ENCODE results near the gene FOSL1. TPM values are rescaled to one million over a fixed set of nuclear protein-coding genes. Genes with fewer than 3 reads are reported as not detected.

The FOSL1 gene
- total RNA-seq, 1 donor from 2014 or later: 2.2 TPM

DNA sequence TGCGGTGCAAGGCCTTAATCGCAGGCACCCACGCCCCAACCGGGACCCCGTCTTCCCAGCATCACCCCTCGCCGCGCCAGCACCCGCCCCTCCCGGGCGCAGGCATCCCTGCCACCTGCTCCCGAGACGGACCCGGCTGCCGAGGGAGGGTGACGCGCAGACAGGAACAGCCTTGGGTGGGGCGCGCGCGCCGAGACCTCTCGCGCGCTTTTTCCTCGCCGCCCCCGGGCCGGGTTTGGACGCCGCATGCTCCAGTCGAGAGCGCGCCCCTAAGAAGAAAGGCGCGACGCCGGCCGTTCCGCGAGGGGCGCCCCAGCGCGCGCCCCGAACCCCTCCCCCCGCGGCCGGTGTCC, 42.7 kb downstream of the FOSL1 start:
- peaks cover 50% of the 10 kb centered on the region for H3K4me1 ChIP-seq
- no peak for ATAC-seq
- peaks cover 49% of the 10 kb centered on the region for H3K36me3 ChIP-seq
- H3K27me3 ChIP-seq (ENCODE audit: low read depth): no peaks in the 10 kb centered on the region
- H3K9me3 ChIP-seq: no peaks in the 10 kb centered on the region
- no peak for DNase-seq
- H3K4me3 ChIP-seq: peak overlapping the region; percentile 92
- H3K27ac ChIP-seq: peak overlapping the region; percentile 98
- TF ChIP-seq, protein P1, sequence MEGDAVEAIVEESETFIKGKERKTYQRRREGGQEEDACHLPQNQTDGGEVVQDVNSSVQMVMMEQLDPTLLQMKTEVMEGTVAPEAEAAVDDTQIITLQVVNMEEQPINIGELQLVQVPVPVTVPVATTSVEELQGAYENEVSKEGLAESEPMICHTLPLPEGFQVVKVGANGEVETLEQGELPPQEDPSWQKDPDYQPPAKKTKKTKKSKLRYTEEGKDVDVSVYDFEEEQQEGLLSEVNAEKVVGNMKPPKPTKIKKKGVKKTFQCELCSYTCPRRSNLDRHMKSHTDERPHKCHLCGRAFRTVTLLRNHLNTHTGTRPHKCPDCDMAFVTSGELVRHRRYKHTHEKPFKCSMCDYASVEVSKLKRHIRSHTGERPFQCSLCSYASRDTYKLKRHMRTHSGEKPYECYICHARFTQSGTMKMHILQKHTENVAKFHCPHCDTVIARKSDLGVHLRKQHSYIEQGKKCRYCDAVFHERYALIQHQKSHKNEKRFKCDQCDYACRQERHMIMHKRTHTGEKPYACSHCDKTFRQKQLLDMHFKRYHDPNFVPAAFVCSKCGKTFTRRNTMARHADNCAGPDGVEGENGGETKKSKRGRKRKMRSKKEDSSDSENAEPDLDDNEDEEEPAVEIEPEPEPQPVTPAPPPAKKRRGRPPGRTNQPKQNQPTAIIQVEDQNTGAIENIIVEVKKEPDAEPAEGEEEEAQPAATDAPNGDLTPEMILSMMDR (IDR thresholded peaks at IDR 0.05): no peak
- intact Hi-C loops (cut with DNase I): no loop called here

DNA sequence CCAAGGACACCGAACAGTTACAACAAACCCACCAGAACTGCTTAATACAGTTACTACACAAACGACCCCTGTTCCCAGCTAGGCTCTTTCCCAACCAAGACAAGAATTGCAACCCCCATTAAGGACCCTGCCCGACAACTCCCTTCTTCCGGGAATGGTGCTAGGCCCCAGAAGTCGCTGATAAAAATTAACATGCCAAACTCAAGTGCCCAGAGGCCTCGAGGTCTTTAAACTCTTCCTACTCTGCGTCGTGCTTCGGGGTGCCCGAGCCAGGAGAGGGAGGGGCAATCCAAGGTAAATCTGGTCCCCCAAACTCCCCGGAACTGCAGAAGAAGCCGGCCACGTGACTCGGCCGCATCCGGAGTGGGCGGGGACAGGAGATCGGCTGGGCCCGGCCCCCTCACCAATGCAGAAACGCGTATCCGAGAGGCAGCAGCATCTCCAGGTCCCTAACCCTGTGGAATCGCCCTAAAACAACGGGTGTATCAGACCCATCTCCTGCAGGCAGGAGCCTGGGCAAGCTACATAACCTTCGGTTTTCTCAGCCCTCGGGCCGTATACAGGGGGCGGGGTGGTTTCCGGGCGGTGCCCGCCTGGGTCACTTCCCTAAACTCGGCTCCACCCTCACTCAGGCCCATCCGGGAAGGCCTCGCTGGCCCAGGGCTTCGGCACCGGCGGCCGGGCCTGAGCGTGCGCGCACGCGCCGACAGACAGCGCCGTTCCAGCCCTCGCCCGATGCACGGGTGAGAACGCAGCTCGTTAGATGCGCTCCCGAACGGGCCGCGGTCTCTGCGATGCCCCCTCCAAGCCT, 43.3 kb downstream of the FOSL1 start:
- peaks cover 49% of the 10 kb centered on the region for H3K36me3 ChIP-seq
- H3K9me3 ChIP-seq: no peaks in the 10 kb centered on the region
- peaks cover 44% of the 10 kb centered on the region for H3K4me1 ChIP-seq
- no peaks in the 10 kb centered on the region for H3K27me3 ChIP-seq (ENCODE audit: low read depth)
- H3K27ac ChIP-seq: peak overlapping the region; percentile 98
- TF ChIP-seq, protein P1 (IDR thresholded peaks at IDR 0.05): no peak
- ATAC-seq (peak; percentile 64 to 67), DNase-seq (peak; percentile 94)
- peak overlapping the region; percentile 92 for H3K4me3 ChIP-seq
- intact Hi-C loops (cut with DNase I): no loop called here

DNA sequence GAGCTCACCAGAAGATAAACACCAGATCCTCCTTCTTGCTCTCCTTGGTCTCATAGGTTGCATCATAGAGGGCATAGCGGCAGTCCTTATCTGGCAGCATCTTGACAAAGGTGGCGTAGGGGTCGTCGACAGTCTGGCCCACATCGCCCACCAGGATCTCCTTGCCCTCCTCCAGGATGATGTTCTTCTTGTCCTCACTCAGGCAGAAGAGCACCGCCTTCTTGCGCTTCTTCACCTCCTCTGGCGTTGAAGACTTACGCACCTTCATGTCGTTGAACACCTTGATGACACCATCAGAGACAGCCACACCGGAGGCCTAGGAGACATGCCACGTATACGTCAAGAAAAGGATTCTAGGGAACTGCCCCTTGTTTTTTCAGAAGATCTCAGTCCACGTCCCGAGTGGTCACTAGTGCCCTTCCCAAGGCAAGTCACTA, 44.2 kb downstream of the FOSL1 start:
- no peak for ATAC-seq

DNA sequence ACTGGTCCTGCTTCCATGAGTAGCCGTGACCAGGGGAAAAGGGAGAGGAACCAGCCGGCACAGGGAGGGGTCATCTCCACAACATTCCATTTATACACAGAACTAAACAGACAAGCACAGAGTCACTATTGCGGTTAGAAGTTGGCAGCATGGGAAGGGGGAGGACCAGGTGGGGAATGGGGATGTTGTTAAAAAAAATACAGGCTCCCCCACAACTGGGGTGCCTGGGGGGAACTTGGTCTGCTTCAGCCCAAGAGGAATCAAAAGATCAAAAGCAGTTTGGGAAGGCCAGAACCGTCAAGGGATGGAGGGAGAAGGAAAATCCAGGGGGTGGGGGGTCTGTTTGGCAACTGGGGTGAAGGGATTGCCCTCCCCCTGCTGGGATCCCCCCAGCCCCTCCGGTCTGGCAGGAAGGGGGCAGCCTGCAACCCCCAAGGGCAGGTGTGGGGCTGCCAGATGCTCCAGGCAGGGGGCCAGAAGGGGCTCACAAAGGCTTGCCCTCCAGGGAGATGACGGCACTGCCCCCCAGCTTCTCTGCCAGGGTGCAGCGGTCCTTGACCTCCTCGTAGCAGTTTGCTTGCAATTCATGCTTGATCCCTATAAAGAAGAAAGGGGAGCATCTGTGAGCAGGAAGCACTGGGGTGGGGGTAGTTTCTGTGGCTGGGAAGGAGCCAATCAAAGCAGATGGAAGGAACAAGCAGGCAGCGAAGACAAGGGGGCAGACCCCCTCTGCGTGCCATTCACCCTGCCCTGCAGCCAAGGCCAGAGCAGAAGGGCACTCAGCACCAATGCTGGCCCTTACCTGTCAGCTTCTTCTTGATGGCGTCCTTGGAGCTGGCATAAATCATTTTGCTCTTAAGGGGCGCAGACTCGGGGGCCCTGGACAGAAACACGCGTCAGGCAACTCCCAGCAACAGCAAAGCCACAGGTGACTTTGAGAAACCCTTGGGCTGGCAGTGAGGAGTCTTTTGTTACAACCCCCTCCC, 45.0 kb downstream of the FOSL1 start:
- ATAC-seq (no peak), DNase-seq (no peak)
- H3K36me3 ChIP-seq: peaks cover 48% of the 10 kb centered on the region
- no peak overlapping the region for H3K4me3 ChIP-seq
- H3K27ac ChIP-seq: no peak overlapping the region
- intact Hi-C loops (cut with DNase I): no loop called here
- TF ChIP-seq, protein P1 (IDR thresholded peaks at IDR 0.05): no peak
- H3K4me1 ChIP-seq: peaks cover 34% of the 10 kb centered on the region
- no peaks in the 10 kb centered on the region for H3K27me3 ChIP-seq (ENCODE audit: low read depth)
- peaks cover 3% of the 10 kb centered on the region for H3K9me3 ChIP-seq

More for the DNA sequence above, 44.2 kb downstream of the FOSL1 start:
- no peak overlapping the region for H3K27ac ChIP-seq
- peaks cover 48% of the 10 kb centered on the region for H3K36me3 ChIP-seq
- TF ChIP-seq, protein P1 (IDR thresholded peaks at IDR 0.05): no peak
- intact Hi-C loops (cut with DNase I): no loop called here
- H3K27me3 ChIP-seq (ENCODE audit: low read depth): no peaks in the 10 kb centered on the region
- peaks cover 34% of the 10 kb centered on the region for H3K4me1 ChIP-seq
- peaks cover 3% of the 10 kb centered on the region for H3K9me3 ChIP-seq
- no peak for DNase-seq
- peak overlapping the region; percentile 92 for H3K4me3 ChIP-seq

DNA sequence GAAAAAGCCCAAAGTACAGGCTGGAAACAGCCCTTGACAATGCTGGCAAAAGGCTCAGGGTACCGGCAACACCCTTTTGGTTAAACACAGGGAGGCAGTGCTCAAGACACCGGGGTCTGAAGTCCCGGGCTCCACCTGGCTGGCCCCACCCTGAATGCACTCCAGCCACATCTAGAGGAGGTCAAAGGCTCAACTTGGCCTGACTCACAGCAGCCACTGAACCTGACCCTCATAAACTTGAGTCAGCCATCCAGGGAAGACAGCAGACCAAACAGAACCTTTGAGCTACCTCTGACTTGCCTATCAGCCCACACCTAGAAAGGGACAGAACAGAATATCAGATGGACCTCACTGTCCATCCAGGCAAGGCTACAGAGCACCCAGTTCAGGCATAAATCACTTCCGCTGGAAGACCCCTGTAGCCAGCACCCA, 46.0 kb downstream of the FOSL1 start:
- H3K9me3 ChIP-seq: peaks cover 3% of the 10 kb centered on the region
- no peaks in the 10 kb centered on the region for H3K27me3 ChIP-seq (ENCODE audit: low read depth)
- ATAC-seq (no peak), DNase-seq (no peak)
- TF ChIP-seq, protein P1 (IDR thresholded peaks at IDR 0.05): no peak
- peaks cover 48% of the 10 kb centered on the region for H3K36me3 ChIP-seq
- no peak overlapping the region for H3K4me3 ChIP-seq
- intact Hi-C loops (cut with DNase I): no loop called here
- peaks cover 25% of the 10 kb centered on the region for H3K4me1 ChIP-seq
- no peak overlapping the region for H3K27ac ChIP-seq

Data from lower lobe of right lung (tissue), 2 donors.